ENCODE data around the gene UMPS. TPM values are rescaled to one million over a fixed set of nuclear protein-coding genes. Genes with fewer than 3 reads are reported as not detected.
A peak's percentile ranks its signal among the peaks of the same experiment; 100 is the strongest.

Gene UMPS
- total RNA-seq, 4 donors from 2014 or later, result 20.7 to 37.2 (median 28.2) TPM

DNA sequence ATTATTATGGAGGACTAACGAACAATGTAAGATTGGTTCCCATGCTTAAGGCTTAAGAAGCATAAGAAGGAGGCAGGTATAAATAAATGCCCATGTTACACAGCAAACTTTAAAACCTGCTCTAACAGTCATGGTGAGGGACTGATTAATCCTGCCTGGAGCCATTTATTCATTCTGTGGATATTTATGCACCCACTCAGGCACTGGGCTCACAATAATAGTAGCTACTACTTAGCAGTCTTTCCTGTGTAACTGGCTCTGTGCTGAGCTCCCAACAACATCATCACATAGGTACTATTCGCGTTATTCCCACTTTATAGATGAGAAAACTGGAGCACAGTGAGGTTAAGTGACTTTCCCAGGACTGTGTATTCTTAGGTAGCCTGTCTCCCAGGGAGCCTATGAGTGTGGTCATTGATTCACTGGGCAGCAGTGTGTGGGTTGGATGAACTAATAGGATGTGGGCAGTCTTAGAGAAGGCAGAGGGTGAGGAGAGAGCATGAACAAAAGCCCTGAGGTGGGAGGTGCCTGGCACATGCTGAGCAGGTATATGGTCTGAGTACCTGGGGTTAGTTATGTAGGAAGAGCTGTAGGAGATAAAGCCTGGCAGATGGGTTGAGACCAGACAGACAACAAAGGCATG is 44.1 kb upstream of the UMPS start:
- ATAC-seq (ENCODE audit: low FRiP score) (no peak), DNase-seq (ENCODE audit: low spot score) (no peak)
- TF ChIP-seq, protein P1, sequence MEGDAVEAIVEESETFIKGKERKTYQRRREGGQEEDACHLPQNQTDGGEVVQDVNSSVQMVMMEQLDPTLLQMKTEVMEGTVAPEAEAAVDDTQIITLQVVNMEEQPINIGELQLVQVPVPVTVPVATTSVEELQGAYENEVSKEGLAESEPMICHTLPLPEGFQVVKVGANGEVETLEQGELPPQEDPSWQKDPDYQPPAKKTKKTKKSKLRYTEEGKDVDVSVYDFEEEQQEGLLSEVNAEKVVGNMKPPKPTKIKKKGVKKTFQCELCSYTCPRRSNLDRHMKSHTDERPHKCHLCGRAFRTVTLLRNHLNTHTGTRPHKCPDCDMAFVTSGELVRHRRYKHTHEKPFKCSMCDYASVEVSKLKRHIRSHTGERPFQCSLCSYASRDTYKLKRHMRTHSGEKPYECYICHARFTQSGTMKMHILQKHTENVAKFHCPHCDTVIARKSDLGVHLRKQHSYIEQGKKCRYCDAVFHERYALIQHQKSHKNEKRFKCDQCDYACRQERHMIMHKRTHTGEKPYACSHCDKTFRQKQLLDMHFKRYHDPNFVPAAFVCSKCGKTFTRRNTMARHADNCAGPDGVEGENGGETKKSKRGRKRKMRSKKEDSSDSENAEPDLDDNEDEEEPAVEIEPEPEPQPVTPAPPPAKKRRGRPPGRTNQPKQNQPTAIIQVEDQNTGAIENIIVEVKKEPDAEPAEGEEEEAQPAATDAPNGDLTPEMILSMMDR (IDR thresholded peaks at IDR 0.05), result no peak

DNA sequence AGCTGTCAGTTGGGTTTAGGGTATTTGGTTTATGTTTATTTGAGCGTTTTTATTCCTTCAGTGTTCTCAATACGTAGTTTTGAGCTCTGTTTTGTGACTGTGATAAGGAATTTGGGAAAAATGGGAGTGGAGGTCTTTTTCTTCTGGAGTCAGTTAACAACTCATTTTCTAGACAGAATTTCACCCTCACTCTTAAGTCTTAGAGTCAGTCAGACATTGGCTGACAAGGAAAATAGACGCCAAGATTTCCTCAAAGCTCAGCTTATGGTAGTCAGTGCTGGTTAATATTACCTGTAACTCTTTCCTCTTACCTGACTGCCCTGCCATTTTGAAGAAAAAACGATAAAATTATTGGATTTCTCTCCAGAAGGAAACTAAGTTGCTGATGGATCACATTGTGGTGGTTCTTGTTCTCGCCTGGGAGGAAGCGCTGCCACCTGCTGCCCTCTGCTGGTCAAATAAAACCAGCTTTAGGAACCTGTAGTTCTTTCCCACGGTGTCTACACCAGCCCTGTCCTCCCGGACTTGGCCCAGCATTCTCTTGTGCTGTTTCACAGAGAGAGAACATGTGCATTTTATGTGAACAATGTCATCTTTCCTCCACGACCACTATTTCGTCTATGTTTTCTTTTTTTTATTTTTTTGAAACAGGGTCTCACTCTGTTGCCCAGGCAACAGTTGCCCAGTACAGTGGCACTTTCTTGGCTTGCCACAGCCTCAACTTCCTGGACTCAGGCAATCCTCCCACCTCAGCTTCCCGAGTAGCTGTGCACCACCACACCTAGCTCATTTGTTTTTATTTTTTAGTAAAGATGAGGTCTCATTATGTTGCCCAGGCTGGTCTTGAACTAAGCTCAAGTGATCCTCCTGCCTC is 41.4 kb upstream of the UMPS start:
- DNase-seq (ENCODE audit: low spot score) (peak; percentile 36), ATAC-seq (ENCODE audit: low FRiP score) (peak; percentile 90)
- TF ChIP-seq, protein P1 (IDR thresholded peaks at IDR 0.05), result peak in 1 of 3 donors; percentile 78

DNA sequence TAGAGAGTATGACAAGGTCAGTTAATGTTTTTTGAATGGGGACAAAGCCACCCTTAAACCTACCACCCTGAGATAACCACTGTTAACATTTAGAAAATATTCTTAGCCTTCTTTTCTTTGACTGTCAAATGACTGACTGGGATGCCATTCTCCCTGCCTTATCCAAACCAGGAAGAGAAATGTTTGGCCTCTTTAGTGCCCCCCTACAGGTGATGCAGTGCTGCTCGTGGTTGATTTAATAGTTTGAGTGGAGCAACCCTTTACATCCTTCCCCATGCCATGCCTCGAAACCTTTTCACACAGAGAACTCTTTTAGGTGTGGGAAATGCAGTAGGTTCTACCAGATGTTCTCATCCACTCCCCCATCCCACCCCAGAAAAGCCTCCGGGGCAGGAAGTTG is 38.7 kb upstream of the UMPS start:
- no peak for ATAC-seq (ENCODE audit: low FRiP score)
- TF ChIP-seq, protein P1 (IDR thresholded peaks at IDR 0.05), result no peak
- no peak for DNase-seq (ENCODE audit: low spot score)

DNA sequence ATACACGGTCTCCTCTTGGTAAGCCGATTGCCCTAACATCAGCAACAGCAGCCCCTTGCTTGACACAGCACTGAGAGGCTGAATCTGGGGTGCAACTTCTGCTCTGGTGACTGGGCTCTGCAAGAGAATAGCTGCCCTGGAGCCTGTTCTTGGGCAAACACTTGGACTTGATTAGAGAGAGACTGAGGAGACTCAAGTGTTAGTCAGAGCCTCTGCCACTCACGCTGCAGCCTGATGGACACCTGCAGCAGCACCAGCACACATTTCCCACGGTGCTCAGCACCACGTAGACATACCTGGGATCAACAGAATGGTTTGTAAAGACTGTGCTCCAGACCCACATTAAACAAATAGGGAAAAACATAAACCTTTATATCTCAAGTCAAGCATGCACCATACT is 35.8 kb upstream of the UMPS start:
- DNase-seq (ENCODE audit: low spot score) (no peak), ATAC-seq (ENCODE audit: low FRiP score) (no peak)
- TF ChIP-seq, protein P1 (IDR thresholded peaks at IDR 0.05), result no peak

DNA sequence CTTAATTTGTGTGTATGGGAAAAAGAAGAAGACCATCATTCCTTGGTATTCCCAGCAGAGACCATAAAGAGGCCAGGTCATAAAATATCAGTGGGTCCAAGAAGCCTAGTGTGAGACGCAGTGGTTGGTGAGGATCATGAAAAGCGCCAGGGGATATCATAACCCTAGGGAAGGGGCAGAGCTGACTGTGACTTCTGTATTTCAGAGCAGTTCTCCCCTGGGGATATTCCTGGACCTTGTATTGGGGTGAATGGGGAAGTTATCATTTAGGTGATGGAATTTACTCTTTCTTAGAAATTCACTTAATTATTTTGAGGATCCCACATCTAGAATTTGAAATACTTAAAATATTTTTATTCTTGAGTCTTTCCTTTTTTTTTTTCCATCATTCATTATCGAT is 34.9 kb upstream of the UMPS start:
- DNase-seq (ENCODE audit: low spot score) (no peak), ATAC-seq (ENCODE audit: low FRiP score) (no peak)
- TF ChIP-seq, protein P1 (IDR thresholded peaks at IDR 0.05), result no peak

DNA sequence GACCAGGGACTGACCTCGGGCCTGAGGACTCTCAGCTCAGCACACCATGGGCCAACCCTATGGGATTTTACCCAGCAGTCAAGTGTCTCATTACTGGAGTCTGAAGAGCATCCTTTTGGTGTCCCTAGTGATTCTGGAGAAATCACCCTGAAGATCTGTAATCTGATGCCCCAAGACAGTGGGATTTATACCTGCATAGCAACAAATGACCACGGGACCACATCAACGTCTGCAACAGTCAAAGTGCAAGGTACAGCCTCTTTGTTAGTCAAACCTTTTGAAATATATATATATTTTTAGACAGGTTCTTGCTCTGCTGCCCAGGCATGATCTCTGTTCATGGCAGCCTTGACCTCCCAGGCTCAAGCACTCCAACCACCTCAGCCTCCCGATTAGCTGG is 34.2 kb upstream of the UMPS start:
- TF ChIP-seq, protein P1 (IDR thresholded peaks at IDR 0.05), result no peak

More for the DNA sequence above, 34.2 kb upstream of the UMPS start:
- no peak for ATAC-seq (ENCODE audit: low FRiP score)
- DNase-seq (ENCODE audit: low spot score), result no peak

All from omental fat pad (tissue), 4 donors.